Measurements from ENCODE around the gene ZBTB43. TPM values are rescaled to one million over a fixed set of nuclear protein-coding genes. Genes with fewer than 3 reads are reported as not detected.
"Not testable (repeated sequence)": the region's sequence is repeated elsewhere in the genome, so short reads cannot be mapped to it uniquely, and the experiment has no call there.

The ZBTB43 gene
- total RNA-seq = 35.1 TPM
- long read RNA-seq, full-length matches to known transcripts = 12 of 14 reads
- long read RNA-seq, partial matches to known transcripts = 0 of 14 reads
- long read RNA-seq, other reads (novel, unspliced or antisense) = 2 of 14 reads

GRCh38 chr9:126804696-126805553, at the start of gene ZBTB43:
ZBTB43 (plus strand) TSS chr9:126805040; CDS start chr9:126832510, 27,470 bp downstream.
- ATAC-seq = peak; percentile 94

DNA sequence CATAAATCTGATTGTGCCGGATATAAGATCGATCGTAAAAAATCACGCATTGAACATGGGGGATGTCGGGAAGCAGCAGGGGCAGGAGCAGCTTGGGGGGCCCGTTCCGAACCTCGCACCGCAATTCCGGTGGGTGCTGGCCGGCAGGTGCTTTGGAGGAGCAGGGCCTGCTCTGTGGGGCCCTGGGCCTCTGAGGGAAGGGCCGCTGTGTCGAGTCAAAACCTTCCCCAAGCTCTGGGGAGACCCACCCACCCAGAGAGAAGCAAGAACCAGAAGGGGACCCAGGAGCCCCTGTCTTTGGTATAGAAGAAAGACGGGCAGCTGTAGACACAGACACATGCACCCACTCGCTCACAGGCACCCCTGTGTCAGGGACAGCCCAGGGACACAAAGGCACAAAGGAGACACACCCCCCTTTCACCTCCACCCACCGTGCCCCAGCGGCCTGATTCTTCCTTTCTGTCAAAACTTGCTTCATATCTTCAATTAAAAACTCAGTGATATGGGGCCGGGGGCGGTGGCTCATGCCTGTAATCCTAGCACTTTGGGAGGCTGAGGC, 49.4 kb upstream of the ZBTB43 start:
- ATAC-seq = no peak
- intact Hi-C loops (cut with DNase I) = no loop called here
- no peak for DNase-seq (ENCODE audit: missing footprints)

More at GRCh38 chr9:126804696-126805553, at the start of gene ZBTB43:
- intact Hi-C loops (cut with DNase I) = no loop called here
- peak; percentile 98 for DNase-seq (ENCODE audit: missing footprints)

DNA sequence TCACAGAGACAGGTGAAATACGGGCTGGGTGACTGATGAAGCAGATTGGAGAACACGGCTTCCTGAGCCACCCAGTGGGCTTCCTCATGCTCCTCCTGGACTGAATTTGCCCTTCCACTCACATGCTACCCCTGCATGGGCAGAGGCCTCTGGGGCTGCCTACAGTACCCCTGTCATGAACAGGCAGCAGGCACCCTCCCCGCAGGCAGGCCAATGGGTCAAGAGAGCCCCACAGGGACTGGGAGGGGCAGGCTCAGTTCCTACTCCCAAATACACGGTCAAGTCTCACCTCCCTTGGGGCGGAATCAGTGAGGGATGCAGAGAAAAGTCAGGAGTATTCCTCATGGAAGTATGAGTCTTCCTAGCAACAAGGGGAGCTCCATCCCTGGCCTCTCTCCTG, 48.6 kb upstream of the ZBTB43 start:
- intact Hi-C loops (cut with DNase I) = no loop called here
- no peak for ATAC-seq

DNA sequence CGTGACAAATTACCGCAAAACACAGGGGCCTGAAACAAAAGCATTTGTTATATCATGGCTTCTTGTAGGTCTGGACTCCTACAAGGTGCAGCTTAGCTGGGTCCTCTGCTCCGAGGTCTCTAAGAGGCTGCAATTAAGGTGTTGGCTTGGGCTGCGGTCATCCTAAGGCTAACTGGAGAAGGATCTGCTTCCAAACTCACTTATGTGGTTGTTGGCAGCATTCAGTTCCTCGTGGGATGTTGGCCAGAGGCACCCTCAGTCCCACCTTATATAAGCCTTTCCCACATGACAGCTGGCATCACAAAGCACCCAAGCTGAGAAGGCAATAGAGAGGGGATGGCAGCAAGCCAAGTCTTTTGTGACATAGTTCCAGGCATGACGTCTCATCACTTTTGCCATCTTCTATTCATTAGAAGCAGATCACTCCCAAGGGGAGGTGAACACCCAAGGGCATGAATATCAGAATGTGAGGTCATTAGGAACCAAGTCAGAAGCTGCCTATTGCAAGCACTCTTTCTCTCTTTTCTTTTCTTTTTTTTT, 47.9 kb upstream of the ZBTB43 start:
- no peak for DNase-seq (ENCODE audit: missing footprints)
- intact Hi-C loops (cut with DNase I) = no loop called here
- ATAC-seq = no peak

More for the DNA sequence above, 48.6 kb upstream of the ZBTB43 start:
- DNase-seq (ENCODE audit: missing footprints) = no peak

DNA sequence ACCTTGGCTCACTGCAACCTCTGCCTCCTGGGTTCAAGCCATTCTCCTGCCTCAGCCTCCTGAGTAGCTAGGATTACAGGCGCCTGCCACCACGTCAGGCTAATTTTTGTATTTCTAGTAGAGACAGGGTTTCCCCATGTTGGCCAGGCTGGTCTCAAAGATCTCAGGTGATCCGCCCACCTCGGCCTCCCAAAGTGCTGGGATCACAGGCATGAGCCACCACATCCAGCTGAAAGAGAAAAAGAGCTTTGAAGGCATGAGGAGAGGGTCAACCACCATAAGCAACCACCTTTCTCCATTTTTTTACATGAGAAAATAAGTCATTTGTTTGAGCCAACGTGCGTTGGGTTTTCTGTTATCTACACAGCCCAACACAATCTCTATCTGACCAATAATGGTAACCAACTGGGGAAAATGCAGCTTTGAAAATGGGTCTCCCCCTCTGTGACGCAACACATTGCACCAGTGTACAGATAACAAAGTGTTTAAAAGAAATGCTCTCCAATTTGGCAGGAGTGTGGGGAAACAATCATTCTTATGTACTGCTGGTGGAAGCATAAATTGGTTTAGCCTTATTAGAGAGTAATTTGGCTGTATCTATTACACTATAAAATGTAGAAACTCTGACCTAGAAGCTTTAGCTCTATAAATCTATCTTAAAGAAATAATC, 45.8 kb upstream of the ZBTB43 start:
- ATAC-seq = no peak

GRCh38 chr9:126761274-126761673, 43.6 kb upstream of the ZBTB43 start:
- no peak for ATAC-seq
- intact Hi-C loops (cut with DNase I) = no loop called here
- DNase-seq (ENCODE audit: missing footprints) = no peak

More for the DNA sequence above, 45.8 kb upstream of the ZBTB43 start:
- DNase-seq (ENCODE audit: missing footprints) = no peak
- intact Hi-C loops (cut with DNase I) = no loop called here

- DNase-seq (ENCODE audit: missing footprints) (no peak), ATAC-seq (no peak)
- intact Hi-C loops (cut with DNase I) = no loop called here
These were observed 41.6 kb upstream of the ZBTB43 start for GRCh38 chr9:126763130-126763764.

- intact Hi-C loops (cut with DNase I) = no loop called here
- no peak for ATAC-seq
- DNase-seq (ENCODE audit: missing footprints) = no peak
These were observed 31.7 kb upstream of the ZBTB43 start for GRCh38 chr9:126773004-126773607.

GRCh38 chr9:126775926-126776325, 28.9 kb upstream of the ZBTB43 start:
- intact Hi-C loops (cut with DNase I) = no loop called here
- ATAC-seq (no peak), DNase-seq (ENCODE audit: missing footprints) (no peak)

GRCh38 chr9:126777733-126778132, 27.1 kb upstream of the ZBTB43 start:
- ATAC-seq (no peak), DNase-seq (ENCODE audit: missing footprints) (no peak)
- intact Hi-C loops (cut with DNase I) = no loop called here

DNA sequence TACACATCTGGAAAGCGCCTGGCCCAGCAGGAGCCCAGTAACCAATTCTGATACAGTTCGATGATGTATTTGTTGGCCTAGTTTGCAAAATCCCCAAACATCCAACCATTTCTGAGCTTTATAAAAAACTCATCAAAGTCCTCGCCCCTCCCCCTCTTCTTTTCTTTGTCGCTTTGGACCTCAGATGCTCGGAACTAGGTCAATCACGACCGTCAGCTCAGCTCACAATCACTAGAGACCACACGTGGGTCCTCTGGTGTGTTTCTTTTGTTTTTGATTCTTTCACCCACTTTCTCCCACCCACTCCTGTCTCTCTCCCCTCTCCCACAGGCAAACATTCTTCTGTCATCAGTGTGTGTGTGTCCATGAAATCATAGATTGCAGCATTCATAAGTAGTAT, 26.7 kb upstream of the ZBTB43 start:
- intact Hi-C loops (cut with DNase I) = no loop called here
- ATAC-seq = no peak
- DNase-seq (ENCODE audit: missing footprints) = no peak

- intact Hi-C loops (cut with DNase I); ATAC-seq; DNase-seq (ENCODE audit: missing footprints): not testable (repeated sequence)
These were observed 26.1 kb upstream of the ZBTB43 start for GRCh38 chr9:126778696-126779095.

DNA sequence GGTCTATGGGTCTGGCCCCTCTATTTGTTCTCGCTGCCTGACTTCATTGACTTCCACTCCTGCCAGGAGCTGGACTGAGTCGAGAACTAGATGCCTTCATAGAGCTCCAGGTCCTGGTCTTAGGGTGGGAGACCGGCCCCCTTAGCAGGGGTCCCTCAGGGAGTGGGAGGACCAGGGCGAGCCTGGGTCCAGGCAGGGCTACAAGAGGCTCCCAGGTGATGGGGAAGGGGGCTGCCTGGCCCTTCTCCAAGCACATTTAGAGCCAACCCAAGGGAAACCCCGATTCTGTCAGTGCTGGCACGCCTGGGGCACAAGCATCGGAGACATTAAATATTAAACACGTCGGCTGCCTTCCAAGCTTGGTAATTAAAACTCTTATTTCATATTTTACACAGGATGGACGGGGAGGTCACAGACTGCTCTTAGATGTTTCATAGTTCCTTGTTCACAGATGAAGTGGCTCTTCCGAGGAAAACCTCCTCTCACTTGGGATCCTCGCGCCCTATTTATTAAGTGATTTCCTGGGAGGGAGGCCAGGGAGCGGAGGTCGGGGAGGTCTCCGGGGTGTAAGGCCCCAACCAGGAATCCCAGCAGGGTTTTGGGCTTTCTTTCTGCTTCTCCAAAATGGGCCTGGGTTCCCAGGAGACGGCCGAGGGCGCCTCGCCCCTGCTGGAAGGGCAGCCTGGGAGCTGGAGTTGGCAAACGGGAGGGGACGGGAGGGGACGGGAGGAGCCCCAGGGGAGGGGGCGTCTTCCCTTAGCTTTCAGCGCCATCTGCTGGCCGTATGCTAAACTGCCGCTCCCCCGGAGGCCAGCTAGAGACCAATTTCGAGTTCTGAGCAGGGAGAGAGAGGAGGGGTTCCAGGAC, 23.4 kb upstream of the ZBTB43 start:
- intact Hi-C loops (cut with DNase I) = loop anchor here (1.0 to 10.0 kb wide), 5 partner anchors 59 to 279 kb away; no protein-coding TSS in a partner anchor
- DNase-seq (ENCODE audit: missing footprints) (peak; percentile 87), ATAC-seq (peak; percentile 66)

GRCh38 chr9:126782053-126782388, 22.8 kb upstream of the ZBTB43 start:
- intact Hi-C loops (cut with DNase I) = loop anchor here (2.0 to 10.0 kb wide), 3 partner anchors 171 to 280 kb away; no protein-coding TSS in a partner anchor
- ATAC-seq = no peak
- DNase-seq (ENCODE audit: missing footprints) = no peak

DNA sequence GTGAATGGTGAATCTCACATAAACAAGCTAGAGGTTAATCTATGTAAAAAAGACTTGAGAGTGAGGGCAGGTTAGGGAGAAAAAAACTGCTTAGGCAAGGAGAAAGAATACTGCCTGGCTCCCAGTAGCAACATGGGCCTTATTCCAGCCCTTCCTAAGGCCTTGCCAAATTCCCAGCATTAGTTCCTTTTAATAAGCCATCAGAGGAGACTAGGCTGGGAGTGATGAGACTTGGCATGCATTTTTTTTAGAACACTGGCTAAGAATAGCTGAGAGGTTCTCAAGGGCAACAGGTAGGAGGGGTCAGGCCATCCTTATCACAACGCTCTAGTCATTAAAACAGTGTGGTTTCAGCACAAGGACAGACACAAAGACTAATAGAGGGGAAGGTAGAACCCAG, 20.9 kb upstream of the ZBTB43 start:
- peak; percentile 88 for ATAC-seq
- DNase-seq (ENCODE audit: missing footprints) = no peak
- intact Hi-C loops (cut with DNase I) = loop anchor here (2.0 to 10.0 kb wide), 3 partner anchors 173 to 282 kb away; no protein-coding TSS in a partner anchor

DNA sequence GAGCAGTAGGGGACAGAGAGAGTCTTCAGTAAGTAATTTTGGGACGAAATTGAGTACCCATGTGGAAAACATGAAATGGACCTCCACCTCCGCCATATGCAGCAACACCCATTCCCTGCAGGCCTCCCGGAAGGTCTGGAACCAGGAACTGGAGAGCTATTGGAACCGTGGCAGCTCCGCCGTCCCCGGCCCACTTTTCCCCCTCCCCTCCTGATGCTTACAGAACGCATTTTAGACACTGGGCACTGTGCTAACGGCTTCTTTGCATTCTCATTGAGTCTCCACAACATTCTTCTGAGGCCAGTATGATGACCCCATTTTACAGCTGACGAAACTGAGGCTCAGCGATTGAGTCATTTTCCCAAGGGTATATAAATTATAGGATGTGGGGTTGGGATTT, 20.4 kb upstream of the ZBTB43 start:
- DNase-seq (ENCODE audit: missing footprints) (no peak), ATAC-seq (peak; percentile 9)
- intact Hi-C loops (cut with DNase I) = loop anchor here (5.0 to 10.0 kb wide), 2 partner anchors 230 to 282 kb away; no protein-coding TSS in a partner anchor

GRCh38 chr9:126784841-126785240, 20.0 kb upstream of the ZBTB43 start:
- ATAC-seq; DNase-seq (ENCODE audit: missing footprints): not testable (repeated sequence)
- intact Hi-C loops (cut with DNase I) = loop anchor here (5.0 to 10.0 kb wide), 2 partner anchors 230 to 283 kb away; no protein-coding TSS in a partner anchor

Measured in Right ventricle myocardium inferior (tissue), 1 donor.